NT2/D1 (cell line): ENCODE results near the gene JMJD7.

ENCODE experiments used
- DNase-seq: peaks from one replicate; pipeline ENCODE4 v3.0.0-alpha.2; 2011; ENCODE audit warnings: low read depth, low spot score
- H3K27me3 ChIP-seq: 2 replicates; pipeline ENCODE4 v1.6.0; 2011; ENCODE audit warnings: mild to moderate bottlenecking; ENCODE audit not compliant: insufficient read length, insufficient read depth
- H3K36me3 ChIP-seq: 2 replicates; pipeline ENCODE4 v1.6.1; 2011; ENCODE audit warnings: mild to moderate bottlenecking, low read length, mixed read lengths; ENCODE audit not compliant: insufficient read depth, insufficient read length
- H3K4me1 ChIP-seq: 2 replicates; pipeline ENCODE4 v1.5.1; 2011; ENCODE audit not compliant: insufficient read depth, insufficient read length
- H3K4me3 ChIP-seq: 2 replicates; pipeline ENCODE4 v1.5.1; 2011; ENCODE audit warnings: low read depth; ENCODE audit not compliant: insufficient read length
- H3K9ac ChIP-seq: 2 replicates; pipeline ENCODE4 v1.6.0; 2011; ENCODE audit warnings: low read depth; ENCODE audit not compliant: insufficient read length
- H3K9me3 ChIP-seq: 2 replicates; pipeline ENCODE4 v1.5.1; 2011; ENCODE audit warnings: mild to moderate bottlenecking, low read length; ENCODE audit not compliant: insufficient read depth
- SUZ12 ChIP-seq: IDR thresholded peaks from 2 replicates; pipeline ENCODE4 v1.6.1; 2011; ENCODE audit not compliant: insufficient read length, insufficient read depth; ENCODE audit errors: extremely low read depth
- YY1 ChIP-seq: IDR thresholded peaks from 2 replicates; pipeline ENCODE4 v1.6.1; 2011; ENCODE audit not compliant: insufficient read length, insufficient read depth
- ZNF274 ChIP-seq: IDR thresholded peaks from 2 replicates; pipeline ENCODE4 v1.6.1; 2011; ENCODE audit warnings: mild to moderate bottlenecking, low read depth, low read length

JMJD7 gene

GRCh38 chr15:41794081-41794480 is 33.8 kb upstream of the JMJD7 start:
- Histone ChIP-seq H3K36me3 (no peaks in the 10 kb centered on the region), H3K9me3 (no peaks in the 10 kb centered on the region), H3K4me3 (no peak overlapping the region), H3K27me3 (no peaks in the 10 kb centered on the region), H3K4me1 (peaks cover 10% of the 10 kb centered on the region), H3K9ac (no peak overlapping the region)
- no peak for DNase-seq
- TF ChIP-seq SUZ12 (no peak), ZNF274 (no peak), YY1 (no peak)

GRCh38 chr15:41795996-41796856 is 31.7 kb upstream of the JMJD7 start:
- Histone ChIP-seq H3K4me3 (no peak overlapping the region), H3K27me3 (no peaks in the 10 kb centered on the region), H3K4me1 (peaks cover 2% of the 10 kb centered on the region), H3K9ac (no peak overlapping the region), H3K9me3 (no peaks in the 10 kb centered on the region), H3K36me3 (no peaks in the 10 kb centered on the region)
- TF ChIP-seq YY1 (no peak), SUZ12 (no peak)
- DNase-seq: no peak

GRCh38 chr15:41797201-41797944 is 30.5 kb upstream of the JMJD7 start:
- Histone ChIP-seq H3K9me3 (no peaks in the 10 kb centered on the region; the same call in 1 of the 2 replicates), H3K27me3 (no peaks in the 10 kb centered on the region), H3K4me1 (no peaks in the 10 kb centered on the region), H3K9ac (no peak overlapping the region), H3K4me3 (no peak overlapping the region), H3K36me3 (no peaks in the 10 kb centered on the region)
- TF ChIP-seq SUZ12 (no peak), YY1 (no peak), ZNF274 (no peak)
- no peak for DNase-seq

- Histone ChIP-seq H3K27me3 (no peaks in the 10 kb centered on the region), H3K4me1 (no peaks in the 10 kb centered on the region), H3K9ac (no peak overlapping the region), H3K4me3 (no peak overlapping the region), H3K9me3 (no peaks in the 10 kb centered on the region; the same call in 1 of the 2 replicates), H3K36me3 (no peaks in the 10 kb centered on the region)
- no peak for TF ChIP-seq ZNF274
- TF ChIP-seq SUZ12: no peak
- TF ChIP-seq YY1: no peak
- DNase-seq: no peak
These were observed 29.0 kb upstream of the JMJD7 start for GRCh38 chr15:41798607-41799487.

GRCh38 chr15:41799488-41799805 is 28.4 kb upstream of the JMJD7 start:
- H3K4me3 ChIP-seq: no peak overlapping the region
- H3K27me3 ChIP-seq: no peaks in the 10 kb centered on the region
- no peak for TF ChIP-seq YY1
- TF ChIP-seq ZNF274: no peak
- TF ChIP-seq SUZ12: no peak
- no peaks in the 10 kb centered on the region for H3K36me3 ChIP-seq
- H3K9me3 ChIP-seq: no peaks in the 10 kb centered on the region; the same call in 1 of the 2 replicates
- no peak for DNase-seq
- H3K4me1 ChIP-seq: peaks cover 3% of the 10 kb centered on the region
- H3K9ac ChIP-seq: no peak overlapping the region

GRCh38 chr15:41801185-41801584 is 26.7 kb upstream of the JMJD7 start:
- no peak for TF ChIP-seq YY1
- no peak for TF ChIP-seq SUZ12
- TF ChIP-seq ZNF274: no peak
- no peak overlapping the region for H3K9ac ChIP-seq
- no peak overlapping the region for H3K4me3 ChIP-seq
- no peaks in the 10 kb centered on the region for H3K27me3 ChIP-seq
- H3K36me3 ChIP-seq: no peaks in the 10 kb centered on the region
- DNase-seq: no peak
- H3K4me1 ChIP-seq: peaks cover 5% of the 10 kb centered on the region
- no peaks in the 10 kb centered on the region; the same call in 1 of the 2 replicates for H3K9me3 ChIP-seq
